Heart left ventricle (tissue), 16 donors: Measurements from ENCODE around the gene MEIOC. TPM values are rescaled to one million over a fixed set of nuclear protein-coding genes. Genes with fewer than 3 reads are reported as not detected.
A peak's percentile ranks its signal among the peaks of the same experiment; 100 is the strongest.
"Not testable (repeated sequence)": the region's sequence is repeated elsewhere in the genome, so short reads cannot be mapped to it uniquely, and the experiment has no call there.

Experiments
- ATAC-seq, 4 donors: fragments of 200-7000 bp; cut with Tn5 transposase; one replicate each; pipeline ENCODE4 v1.9.1; 2020 to 2022; ENCODE audit warnings: moderate library complexity in 4 of 4, mild to moderate bottlenecking in 3 of 4, moderate number of reproducible peaks in 1 of 4
- DNase-seq, 5 donors: peaks; one replicate each; pipeline ENCODE4 v3.0.0-alpha.2; 2020
- H3K27ac ChIP-seq, 12 donors: fragments of 200-600 bp; sonication (generic) in 4 of 12; one replicate each; pipeline versions ENCODE4 v1.5.0 to v1.8.0; 2016 to 2022; ENCODE audit warnings: mild to moderate bottlenecking in 2 of 12
- H3K27me3 ChIP-seq, 9 donors: fragments of 200-600 bp; sonication (generic) in 2 of 9; one replicate each; pipeline versions ENCODE4 v1.5.1 to v1.8.0; 2016 to 2022; ENCODE audit warnings: mild to moderate bottlenecking in 3 of 9
- H3K36me3 ChIP-seq, 9 donors: fragments of 200-600 bp; sonication (generic) in 2 of 9; one replicate each; pipeline versions ENCODE4 v1.5.0 to v1.8.0; 2018 to 2022; ENCODE audit warnings: mild to moderate bottlenecking in 2 of 9
- H3K4me1 ChIP-seq, 12 donors: fragments of 200-600 bp; sonication (generic) in 4 of 12; one replicate each; pipeline versions ENCODE4 v1.5.0 to v1.8.0; 2016 to 2022; ENCODE audit warnings: mild to moderate bottlenecking in 3 of 12
- H3K4me3 ChIP-seq, 12 donors: fragments of 200-600 bp; sonication (generic) in 4 of 12; one replicate each; pipeline versions ENCODE4 v1.5.0 to v1.8.0; 2017 to 2022; ENCODE audit warnings: mild to moderate bottlenecking in 9 of 12, moderate library complexity in 4 of 12
- H3K9me3 ChIP-seq, 12 donors: fragments of 200-600 bp; sonication (generic) in 4 of 12; one replicate each; pipeline versions ENCODE4 v1.5.0 to v1.8.0; 2016 to 2022; ENCODE audit warnings: mild to moderate bottlenecking in 1 of 12
- POLR2A ChIP-seq, 2 donors: fragments of 450-650 bp; IDR thresholded peaks; one replicate each; pipeline ENCODE4 v1.6.1; 2017; ENCODE audit warnings: antibody characterized with exemption in 2 of 2, mild to moderate bottlenecking in 2 of 2, moderate library complexity in 2 of 2
- WGBS, 4 donors: extraction: QIAGEN DNeasy Blood & Tissue Kit in 2 of 4; methylation state at CpG; one replicate each; pipeline versions ENCODE4 v1.1.5 to v1.1.7; 2013 to 2018; 5-methylcytosine and 5-hydroxymethylcytosine counted together
- intact Hi-C, 10 donors: fragments of 100-400 bp; cut with DNase I; formaldehyde crosslinking; loops; one replicate each; pipeline versions ENCODE4 v1.11.1 to v1.14.2; 2022
- polyA plus RNA-seq, 2 donors: library from polyadenylated mRNA; stranded (reverse); fragments of 200-250 nt; gene quantifications; one replicate each; pipeline ENCODE4 v1.2.3, GENCODE V29; 2013
- total RNA-seq, 9 donors: library from RNA; depleted of rRNA in 2 of 9; stranded (reverse); fragments of >200 nt in 2 of 9; fragmentation: NEBNext Ultra II Directional in 3 of 9; extraction: Animal tissue kit (Norgen Biotek cat#: 25700) in 3 of 9; gene quantifications; one replicate each; pipeline versions ENCODE4 v1.1.0 to v1.2.4, GENCODE V29; 2016 to 2023
- TF ChIP-seq, protein P1 (sequence below), 12 donors: fragments of 200-600 bp; sonication (generic) in 4 of 12; IDR thresholded peaks; one replicate each; pipeline versions ENCODE4 v1.5.0 to v1.8.0; 2018 to 2022; ENCODE audit warnings: antibody characterized with exemption in 12 of 12, mild to moderate bottlenecking in 5 of 12
- donor health status: ischemic (EF 13 %, LVEDD 7.1; RV severe dilation, severe dysfunction).
- donor health status: healthy with polysubstance abuse.
- donor health status: DM: no; HTN: yes; CAD: no.
- donor health status: DM: no; HTN: no; CAD: no.
- donor health status: ischemic (EF 25% LVEDD 6.9; RV normal size, moderate dysfunction).
- donor health status: ischemic (EF 25% LVEDD 5.7; RV mildly dilated, moderate dysfunction).
- donor health status: healthy.
- donor health status: DM: yes; HTN: yes; CAD: no.
- donor health status: ischemic (EF 35%, LVEDD 5.7; RV mildly dilated, moderate dysfunction).
- donor health status: nonischemic (EF 11% LVEDD 7.7; RV severe dilation, severe dysfunction).
- donor health status: DM: yes; HTN: yes; CAD: no.
- donor health status: PGD.
- donor health status: ischemic (EF 29% LVEDD 5.4; RV normal size, mild dysfunction).
- donor health status: nonischemic (EF 23%, LVEDD 6.1; RV moderate dilation, normal function).

The MEIOC gene
- total and polyA plus RNA-seq, 11 donors: 0.03 TPM; not detected in 10

DNA sequence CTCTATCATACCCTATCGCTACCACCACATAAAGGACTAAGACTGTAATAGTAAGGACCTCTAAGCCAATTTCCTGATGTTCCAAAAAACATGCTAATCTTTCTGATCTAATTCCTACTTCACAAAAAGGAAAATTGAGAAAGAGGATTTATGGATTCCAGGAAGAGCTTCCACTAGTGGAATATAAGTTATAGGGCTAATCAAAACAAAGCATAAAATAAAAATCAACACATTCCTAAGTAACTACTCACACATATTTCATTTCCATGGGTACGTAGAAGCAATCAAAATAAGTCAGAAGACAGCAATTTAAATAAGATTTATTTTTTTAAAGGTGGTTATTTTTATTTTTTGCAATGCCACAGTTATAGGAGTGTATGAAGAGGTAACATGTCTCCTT lies 20.9 kb downstream of the MEIOC start:
- intact Hi-C loops: no loop called here
- no peak for TF ChIP-seq POLR2A (IDR thresholded peaks at IDR 0.05)
- TF ChIP-seq, protein P1, sequence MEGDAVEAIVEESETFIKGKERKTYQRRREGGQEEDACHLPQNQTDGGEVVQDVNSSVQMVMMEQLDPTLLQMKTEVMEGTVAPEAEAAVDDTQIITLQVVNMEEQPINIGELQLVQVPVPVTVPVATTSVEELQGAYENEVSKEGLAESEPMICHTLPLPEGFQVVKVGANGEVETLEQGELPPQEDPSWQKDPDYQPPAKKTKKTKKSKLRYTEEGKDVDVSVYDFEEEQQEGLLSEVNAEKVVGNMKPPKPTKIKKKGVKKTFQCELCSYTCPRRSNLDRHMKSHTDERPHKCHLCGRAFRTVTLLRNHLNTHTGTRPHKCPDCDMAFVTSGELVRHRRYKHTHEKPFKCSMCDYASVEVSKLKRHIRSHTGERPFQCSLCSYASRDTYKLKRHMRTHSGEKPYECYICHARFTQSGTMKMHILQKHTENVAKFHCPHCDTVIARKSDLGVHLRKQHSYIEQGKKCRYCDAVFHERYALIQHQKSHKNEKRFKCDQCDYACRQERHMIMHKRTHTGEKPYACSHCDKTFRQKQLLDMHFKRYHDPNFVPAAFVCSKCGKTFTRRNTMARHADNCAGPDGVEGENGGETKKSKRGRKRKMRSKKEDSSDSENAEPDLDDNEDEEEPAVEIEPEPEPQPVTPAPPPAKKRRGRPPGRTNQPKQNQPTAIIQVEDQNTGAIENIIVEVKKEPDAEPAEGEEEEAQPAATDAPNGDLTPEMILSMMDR (IDR thresholded peaks at IDR 0.05): no peak

DNA sequence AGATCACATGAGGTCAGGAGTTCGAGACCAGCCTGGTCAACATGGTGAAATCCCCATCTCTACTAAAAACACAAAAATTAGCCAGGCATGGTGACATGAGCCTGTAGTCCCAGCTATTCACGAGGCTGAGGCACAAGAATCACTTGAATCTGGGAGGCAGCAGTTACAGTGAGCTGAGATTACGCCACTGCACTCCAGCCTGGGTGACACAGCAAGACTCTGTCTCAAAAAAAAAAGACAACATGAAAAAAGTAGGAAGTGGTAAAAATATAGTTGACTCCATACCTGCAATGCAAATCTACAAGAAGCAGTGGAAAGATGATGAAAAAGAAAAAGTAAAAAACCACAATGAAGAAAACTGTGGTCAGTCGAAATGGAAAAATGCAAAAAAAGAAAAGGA lies 27.0 kb downstream of the MEIOC start:
- DNase-seq, intact Hi-C loops, H3K27me3 ChIP-seq, H3K27ac ChIP-seq, H3K9me3 ChIP-seq, H3K4me1 ChIP-seq, ATAC-seq, H3K4me3 ChIP-seq: not testable (repeated sequence)
- WGBS, 4 donors: 87 to 94% (median 89%) methylated on average over 4 of the region's 4 CpGs
- peaks cover 2 to 90% (median 75%) of the 10 kb centered on the region in 9 donors for H3K36me3 ChIP-seq

More for the DNA sequence above, 20.9 kb downstream of the MEIOC start:
- no peaks in the 10 kb centered on the region for H3K9me3 ChIP-seq
- H3K27ac ChIP-seq: no peak overlapping the region
- WGBS, 4 donors: 71 to 98% (median 85%) methylated on average over 2 of the region's 2 CpGs
- H3K36me3 ChIP-seq: peaks cover 0 to 56% (median 45%) of the 10 kb centered on the region in 9 donors
- H3K4me1 ChIP-seq: no peaks in the 10 kb centered on the region
- no peak for DNase-seq
- no peaks in the 10 kb centered on the region for H3K27me3 ChIP-seq
- no peak for ATAC-seq
- H3K4me3 ChIP-seq: no peak overlapping the region

DNA sequence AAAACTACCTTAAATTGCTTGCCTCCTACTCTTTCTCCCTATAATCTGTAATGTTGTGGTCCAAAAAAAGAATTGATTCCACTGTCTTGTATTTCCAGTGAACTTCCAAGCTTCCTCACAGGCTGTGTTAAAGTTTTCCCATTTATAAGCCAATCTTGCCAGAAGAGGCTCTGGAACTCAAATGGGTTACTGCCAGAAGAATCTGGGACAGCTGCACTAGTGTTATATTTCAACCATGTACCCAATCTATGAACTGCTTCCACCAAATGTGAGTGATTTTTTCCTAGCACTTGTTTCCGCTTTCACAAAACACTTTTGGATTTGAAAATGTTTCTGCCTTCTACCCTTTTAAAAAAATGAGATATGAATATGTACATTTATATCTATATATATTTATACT lies 31.5 kb downstream of the MEIOC start:
- intact Hi-C loops: no loop called here
- Histone ChIP-seq H3K27ac (no peak overlapping the region), H3K9me3 (no peaks in the 10 kb centered on the region), H3K4me1 (peaks cover 0 to 25% (median 15%) of the 10 kb centered on the region in 12 donors), H3K27me3 (no peaks in the 10 kb centered on the region), H3K36me3 (peaks cover 0 to 45% (median 30%) of the 10 kb centered on the region in 9 donors), H3K4me3 (no peak overlapping the region)
- DNase-seq: no peak
- TF ChIP-seq POLR2A (IDR thresholded peaks at IDR 0.05): no peak
- TF ChIP-seq, protein P1 (IDR thresholded peaks at IDR 0.05): no peak
- ATAC-seq: no peak
- 91 to 98% (median 96%) methylated on average over 1 of the region's 1 CpG for WGBS, 4 donors

DNA sequence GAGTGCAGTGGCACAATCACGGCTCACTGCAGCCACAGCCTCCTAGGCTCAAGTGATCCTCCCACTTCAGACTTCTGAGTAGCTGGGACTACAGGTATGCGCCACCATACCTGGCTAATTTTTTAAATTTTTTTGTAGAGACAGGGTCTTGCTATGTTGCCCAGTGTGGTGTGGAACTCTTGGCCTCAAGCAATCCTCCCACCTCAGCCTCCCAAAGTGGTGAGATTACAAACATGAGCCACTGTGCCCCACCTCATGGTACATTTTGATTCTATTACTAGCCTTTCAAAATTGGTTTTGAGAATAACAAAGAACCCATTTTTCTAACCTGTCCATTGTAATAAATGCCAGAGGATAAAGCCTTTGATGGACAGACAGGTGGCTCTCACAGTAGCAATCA lies 31.9 kb downstream of the MEIOC start:
- peaks cover 0 to 41% (median 26%) of the 10 kb centered on the region in 9 donors for H3K36me3 ChIP-seq
- no peak overlapping the region for H3K27ac ChIP-seq
- peaks cover 0 to 25% (median 15%) of the 10 kb centered on the region in 12 donors for H3K4me1 ChIP-seq
- WGBS, 4 donors: 81 to 93% (median 83%) methylated on average over 2 of the region's 2 CpGs
- DNase-seq (no peak), ATAC-seq (no peak)
- TF ChIP-seq POLR2A (IDR thresholded peaks at IDR 0.05): no peak
- TF ChIP-seq, protein P1 (IDR thresholded peaks at IDR 0.05): no peak
- peak overlapping the region in 3 of 12 donors; percentile 83 to 96 (median 87) for H3K4me3 ChIP-seq
- intact Hi-C loops: no loop called here
- H3K27me3 ChIP-seq: no peaks in the 10 kb centered on the region
- no peaks in the 10 kb centered on the region for H3K9me3 ChIP-seq
